ENCODE data around the gene IRF2BP2. TPM values are rescaled to one million over a fixed set of nuclear protein-coding genes. Genes with fewer than 3 reads are reported as not detected.

Gene IRF2BP2
- total and polyA plus RNA-seq, 10 of the 15 experiments (the other 5 are each of a cell fraction or from before 2014, with no cell fraction given) = 7.5 to 114 (median 52.3) TPM

DNA sequence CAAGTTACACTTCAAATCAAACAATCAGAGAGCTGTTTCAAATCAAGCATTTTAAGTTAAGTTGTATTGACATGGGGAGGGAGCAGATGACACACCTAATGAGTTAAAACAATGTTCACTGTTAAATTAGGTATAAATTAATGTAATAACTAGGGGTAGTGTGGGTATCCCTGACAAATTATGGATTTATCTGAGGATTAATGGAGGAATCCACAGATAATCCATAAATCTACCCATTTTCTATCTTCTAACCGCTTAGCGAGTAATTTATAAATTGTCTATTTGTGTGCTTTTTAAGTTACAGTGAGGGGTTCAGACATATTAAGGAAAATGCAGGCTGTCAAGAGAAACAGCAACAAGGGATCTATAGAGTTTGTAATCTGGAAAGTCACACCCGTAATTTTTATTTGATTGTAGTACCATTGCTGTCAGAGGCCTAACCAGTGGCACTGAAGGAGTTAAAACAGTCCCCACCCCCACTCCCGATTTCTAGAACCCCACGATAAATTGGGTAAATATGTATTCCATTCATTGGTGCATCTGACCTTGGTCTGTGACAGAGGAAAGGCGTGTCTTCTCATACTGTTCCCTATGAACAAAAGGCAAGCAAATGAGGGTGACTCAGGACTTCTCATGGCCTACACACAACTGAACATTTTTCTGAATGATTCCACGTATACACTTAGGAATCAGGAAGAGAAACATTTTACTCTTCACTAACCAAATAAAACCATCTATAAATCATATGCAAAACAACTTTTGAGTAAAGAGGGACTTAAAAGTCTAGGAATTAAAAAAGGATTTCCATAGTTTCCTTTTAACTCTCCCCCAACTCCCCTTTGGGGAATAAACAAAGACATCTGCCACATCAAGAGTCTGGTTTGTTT lies 7.4 kb downstream of the IRF2BP2 start (continued):
- TF ChIP-seq, protein P1, sequence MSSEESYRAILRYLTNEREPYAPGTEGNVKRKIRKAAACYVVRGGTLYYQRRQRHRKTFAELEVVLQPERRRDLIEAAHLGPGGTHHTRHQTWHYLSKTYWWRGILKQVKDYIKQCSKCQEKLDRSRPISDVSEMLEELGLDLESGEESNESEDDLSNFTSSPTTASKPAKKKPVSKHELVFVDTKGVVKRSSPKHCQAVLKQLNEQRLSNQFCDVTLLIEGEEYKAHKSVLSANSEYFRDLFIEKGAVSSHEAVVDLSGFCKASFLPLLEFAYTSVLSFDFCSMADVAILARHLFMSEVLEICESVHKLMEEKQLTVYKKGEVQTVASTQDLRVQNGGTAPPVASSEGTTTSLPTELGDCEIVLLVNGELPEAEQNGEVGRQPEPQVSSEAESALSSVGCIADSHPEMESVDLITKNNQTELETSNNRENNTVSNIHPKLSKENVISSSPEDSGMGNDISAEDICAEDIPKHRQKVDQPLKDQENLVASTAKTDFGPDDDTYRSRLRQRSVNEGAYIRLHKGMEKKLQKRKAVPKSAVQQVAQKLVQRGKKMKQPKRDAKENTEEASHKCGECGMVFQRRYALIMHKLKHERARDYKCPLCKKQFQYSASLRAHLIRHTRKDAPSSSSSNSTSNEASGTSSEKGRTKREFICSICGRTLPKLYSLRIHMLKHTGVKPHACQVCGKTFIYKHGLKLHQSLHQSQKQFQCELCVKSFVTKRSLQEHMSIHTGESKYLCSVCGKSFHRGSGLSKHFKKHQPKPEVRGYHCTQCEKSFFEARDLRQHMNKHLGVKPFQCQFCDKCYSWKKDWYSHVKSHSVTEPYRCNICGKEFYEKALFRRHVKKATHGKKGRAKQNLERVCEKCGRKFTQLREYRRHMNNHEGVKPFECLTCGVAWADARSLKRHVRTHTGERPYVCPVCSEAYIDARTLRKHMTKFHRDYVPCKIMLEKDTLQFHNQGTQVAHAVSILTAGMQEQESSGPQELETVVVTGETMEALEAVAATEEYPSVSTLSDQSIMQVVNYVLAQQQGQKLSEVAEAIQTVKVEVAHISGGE (CRISPR knock-in tag; IDR thresholded peaks at IDR 0.05) = no peak
- TF ChIP-seq BCL11A (IDR thresholded peaks at IDR 0.05; ENCODE audit: low read depth, low read length) (no peak), LARP7 (IDR thresholded peaks at IDR 0.05) (no peak), ZNF217 (IDR thresholded peaks at IDR 0.05) (no peak)
- TF ChIP-seq, protein P2, sequence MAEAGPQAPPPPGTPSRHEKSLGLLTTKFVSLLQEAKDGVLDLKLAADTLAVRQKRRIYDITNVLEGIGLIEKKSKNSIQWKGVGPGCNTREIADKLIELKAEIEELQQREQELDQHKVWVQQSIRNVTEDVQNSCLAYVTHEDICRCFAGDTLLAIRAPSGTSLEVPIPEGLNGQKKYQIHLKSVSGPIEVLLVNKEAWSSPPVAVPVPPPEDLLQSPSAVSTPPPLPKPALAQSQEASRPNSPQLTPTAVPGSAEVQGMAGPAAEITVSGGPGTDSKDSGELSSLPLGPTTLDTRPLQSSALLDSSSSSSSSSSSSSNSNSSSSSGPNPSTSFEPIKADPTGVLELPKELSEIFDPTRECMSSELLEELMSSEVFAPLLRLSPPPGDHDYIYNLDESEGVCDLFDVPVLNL (IDR thresholded peaks at IDR 0.05; ENCODE audit: low read depth, low read length) = no peak
- TF ChIP-seq, protein P3, sequence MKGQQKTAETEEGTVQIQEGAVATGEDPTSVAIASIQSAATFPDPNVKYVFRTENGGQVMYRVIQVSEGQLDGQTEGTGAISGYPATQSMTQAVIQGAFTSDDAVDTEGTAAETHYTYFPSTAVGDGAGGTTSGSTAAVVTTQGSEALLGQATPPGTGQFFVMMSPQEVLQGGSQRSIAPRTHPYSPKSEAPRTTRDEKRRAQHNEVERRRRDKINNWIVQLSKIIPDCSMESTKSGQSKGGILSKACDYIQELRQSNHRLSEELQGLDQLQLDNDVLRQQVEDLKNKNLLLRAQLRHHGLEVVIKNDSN (IDR thresholded peaks at IDR 0.05; ENCODE audit: borderline replicate concordance, extremely low read length, insufficient read depth, low read depth, low read length) = no peak
